Stomach smooth muscle (tissue), 2 donors: Measurements from ENCODE around the gene CHCHD6.

Source experiments
- H3K27ac ChIP-seq: one replicate; pipeline ENCODE4 v1.7.0; 2013; ENCODE audit warnings: mild to moderate bottlenecking, low read length, inconsistent platforms
- H3K27me3 ChIP-seq, 2 donors: one replicate each; pipeline ENCODE4 v1.7.0; 2013; ENCODE audit warnings: low read length in 2 of 2; ENCODE audit not compliant: insufficient read depth in 2 of 2, control insufficient read depth in 1 of 2
- H3K36me3 ChIP-seq, 2 donors: one replicate each; pipeline ENCODE4 v1.7.0; 2013; ENCODE audit warnings: low read length in 2 of 2; ENCODE audit not compliant: control insufficient read depth in 2 of 2, insufficient read depth in 2 of 2
- H3K4me1 ChIP-seq: one replicate; pipeline ENCODE4 v1.7.0; 2013; ENCODE audit warnings: low read length; ENCODE audit not compliant: control insufficient read depth, insufficient read depth
- H3K4me3 ChIP-seq, 2 donors: one replicate each; pipeline ENCODE4 v1.7.0; 2013; ENCODE audit warnings: low read length in 2 of 2
- H3K9ac ChIP-seq, 2 donors: one replicate each; pipeline ENCODE4 v1.7.0; 2013; ENCODE audit warnings: low read length in 2 of 2, mild to moderate bottlenecking in 1 of 2
- H3K9me3 ChIP-seq, 2 donors: one replicate each; pipeline ENCODE4 v1.7.0; 2013; ENCODE audit warnings: low read length in 2 of 2; ENCODE audit not compliant: control insufficient read depth in 2 of 2
- donor health status: healthy.
- donor health status: Pancreatic carcinoma.

The CHCHD6 gene

DNA sequence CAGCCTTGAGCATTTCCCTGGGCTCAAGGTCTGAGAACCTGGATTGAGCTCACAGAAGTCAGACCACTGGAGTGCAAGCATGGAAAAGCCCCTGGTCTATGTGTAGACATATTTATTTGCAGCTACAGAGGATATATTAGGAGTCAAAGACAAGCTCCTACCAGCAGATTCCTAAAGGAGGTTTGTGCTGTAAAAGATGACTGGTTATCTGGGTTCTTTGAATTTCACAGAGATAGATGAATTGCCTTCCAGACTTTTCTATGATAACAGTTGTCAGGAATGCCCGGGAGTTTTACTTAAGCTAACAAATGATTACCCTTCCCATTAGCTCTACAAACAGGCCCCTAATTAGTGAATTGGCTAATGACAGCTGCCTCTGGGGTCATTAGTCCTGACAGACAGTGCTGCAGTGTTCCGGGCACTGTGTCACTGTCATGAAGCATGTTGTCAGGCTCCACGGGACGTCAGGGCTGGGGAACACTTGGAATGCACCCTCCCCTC lies 230.0 kb downstream of the CHCHD6 start:
- Histone ChIP-seq H3K9me3 (no peaks in the 10 kb centered on the region), H3K9ac (no peak overlapping the region), H3K27me3 (no peaks in the 10 kb centered on the region), H3K4me1 (peaks cover 12% of the 10 kb centered on the region), H3K27ac (no peak overlapping the region), H3K4me3 (no peak overlapping the region), H3K36me3 (no peaks in the 10 kb centered on the region)

- Histone ChIP-seq H3K9ac (no peak overlapping the region), H3K9me3 (no peaks in the 10 kb centered on the region), H3K27ac (no peak overlapping the region), H3K27me3 (no peaks in the 10 kb centered on the region), H3K4me1 (peaks cover 12% of the 10 kb centered on the region), H3K4me3 (no peak overlapping the region), H3K36me3 (no peaks in the 10 kb centered on the region)
These were observed 231.0 kb downstream of the CHCHD6 start for GRCh38 chr3:126934991-126935390.

DNA sequence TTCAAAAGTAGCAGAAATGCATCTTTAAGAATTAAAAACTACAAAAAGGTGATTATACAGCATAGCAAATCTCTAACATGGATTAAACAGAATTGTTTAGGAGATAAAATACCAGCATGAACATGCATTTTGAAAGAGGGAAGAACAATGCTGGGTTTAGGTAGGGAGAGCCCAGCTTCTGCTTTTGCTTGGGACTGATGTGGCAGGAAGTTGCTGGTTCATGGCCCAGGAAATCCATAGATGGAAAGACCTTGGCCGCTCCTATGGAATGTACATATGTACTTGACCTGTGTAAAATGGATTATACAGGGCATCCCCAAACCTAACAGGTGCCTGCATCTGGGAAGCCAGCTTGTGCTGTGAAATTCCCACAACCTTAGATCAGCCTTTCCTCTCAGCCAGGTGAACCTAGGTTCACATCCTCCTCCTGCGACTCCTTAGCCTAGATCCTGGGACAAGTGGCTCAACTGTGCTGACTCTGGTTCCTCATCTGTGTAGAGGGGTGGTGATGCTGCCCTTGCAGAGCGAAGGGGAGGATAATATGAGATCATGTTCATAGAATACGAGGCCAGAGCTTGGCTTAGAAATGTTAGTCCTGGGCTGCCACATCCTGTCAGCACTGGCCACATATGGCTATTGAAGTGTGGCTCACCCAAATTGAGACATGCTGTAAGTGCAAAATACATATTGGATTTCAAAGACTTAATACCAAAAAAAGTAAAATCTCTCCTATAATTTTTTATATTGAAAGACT lies 231.9 kb downstream of the CHCHD6 start:
- H3K27ac ChIP-seq = no peak overlapping the region
- H3K27me3 ChIP-seq = no peaks in the 10 kb centered on the region
- peaks cover 12% of the 10 kb centered on the region for H3K4me1 ChIP-seq

GRCh38 chr3:126936853-126937425 lies 232.9 kb downstream of the CHCHD6 start:
- H3K27me3 ChIP-seq = no peaks in the 10 kb centered on the region
- no peak overlapping the region for H3K9ac ChIP-seq
- no peak overlapping the region for H3K27ac ChIP-seq
- H3K9me3 ChIP-seq = no peaks in the 10 kb centered on the region
- H3K36me3 ChIP-seq = no peaks in the 10 kb centered on the region
- H3K4me3 ChIP-seq = no peak overlapping the region
- H3K4me1 ChIP-seq = peaks cover 9% of the 10 kb centered on the region

More for the DNA sequence above, 231.9 kb downstream of the CHCHD6 start:
- H3K4me3 ChIP-seq = no peak overlapping the region
- no peaks in the 10 kb centered on the region for H3K9me3 ChIP-seq
- H3K9ac ChIP-seq = no peak overlapping the region
- no peaks in the 10 kb centered on the region for H3K36me3 ChIP-seq

GRCh38 chr3:126937533-126937932 lies 233.5 kb downstream of the CHCHD6 start:
- no peak overlapping the region for H3K9ac ChIP-seq
- no peak overlapping the region for H3K27ac ChIP-seq
- no peak overlapping the region for H3K4me3 ChIP-seq
- H3K4me1 ChIP-seq = peaks cover 3% of the 10 kb centered on the region
- no peaks in the 10 kb centered on the region for H3K9me3 ChIP-seq
- H3K36me3 ChIP-seq = no peaks in the 10 kb centered on the region
- H3K27me3 ChIP-seq = no peaks in the 10 kb centered on the region

- Histone ChIP-seq H3K4me3 (no peak overlapping the region), H3K27me3 (no peaks in the 10 kb centered on the region), H3K9me3 (no peaks in the 10 kb centered on the region), H3K9ac (peak overlapping the region in 1 of 2 donors; percentile 29), H3K36me3 (no peaks in the 10 kb centered on the region), H3K27ac (no peak overlapping the region), H3K4me1 (peaks cover 2% of the 10 kb centered on the region)
These were observed 233.9 kb downstream of the CHCHD6 start for GRCh38 chr3:126937973-126938372.

DNA sequence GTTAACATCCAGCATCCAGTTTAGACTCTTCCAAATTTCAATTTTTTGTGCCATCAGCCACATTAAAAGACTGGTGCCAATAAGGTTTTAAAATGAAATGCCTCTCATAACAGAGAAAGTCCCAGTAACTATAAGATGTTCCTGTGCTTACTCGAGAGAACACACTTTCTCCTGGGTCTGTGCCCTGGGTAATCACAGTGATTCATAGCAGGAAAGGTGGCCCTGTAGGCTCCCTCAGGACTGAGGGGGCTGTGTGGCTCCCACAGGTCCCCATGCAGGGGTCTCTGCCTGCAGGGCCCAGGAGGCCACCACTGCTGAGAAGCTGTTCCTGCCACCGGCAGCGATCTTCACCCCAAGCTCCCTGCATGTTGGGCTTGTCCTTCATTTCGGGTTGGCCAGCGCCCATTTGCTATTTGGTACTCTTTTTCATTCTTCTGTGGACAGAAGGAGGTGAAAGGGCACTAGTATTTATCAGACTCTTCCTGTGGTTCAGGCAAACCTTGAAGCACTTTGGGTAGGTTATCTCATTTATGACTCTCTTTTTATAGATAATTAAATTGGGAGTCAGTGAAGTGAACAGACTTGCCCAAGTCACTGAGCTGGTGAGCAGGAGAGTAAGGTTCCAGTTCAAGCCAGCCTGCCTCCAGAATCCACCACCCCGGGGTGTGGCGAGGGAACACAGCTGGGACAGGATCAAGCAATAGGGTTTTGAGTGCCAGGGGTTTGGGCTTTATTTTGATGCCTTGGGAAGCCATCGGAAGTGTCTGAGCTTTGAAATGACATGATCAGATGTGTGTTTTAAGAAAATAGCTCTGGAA lies 234.7 kb downstream of the CHCHD6 start:
- H3K36me3 ChIP-seq = no peaks in the 10 kb centered on the region
- no peak overlapping the region for H3K9ac ChIP-seq
- no peak overlapping the region for H3K27ac ChIP-seq
- H3K9me3 ChIP-seq = no peaks in the 10 kb centered on the region
- H3K4me3 ChIP-seq = no peak overlapping the region
- peaks cover 2% of the 10 kb centered on the region for H3K4me1 ChIP-seq
- H3K27me3 ChIP-seq = no peaks in the 10 kb centered on the region

DNA sequence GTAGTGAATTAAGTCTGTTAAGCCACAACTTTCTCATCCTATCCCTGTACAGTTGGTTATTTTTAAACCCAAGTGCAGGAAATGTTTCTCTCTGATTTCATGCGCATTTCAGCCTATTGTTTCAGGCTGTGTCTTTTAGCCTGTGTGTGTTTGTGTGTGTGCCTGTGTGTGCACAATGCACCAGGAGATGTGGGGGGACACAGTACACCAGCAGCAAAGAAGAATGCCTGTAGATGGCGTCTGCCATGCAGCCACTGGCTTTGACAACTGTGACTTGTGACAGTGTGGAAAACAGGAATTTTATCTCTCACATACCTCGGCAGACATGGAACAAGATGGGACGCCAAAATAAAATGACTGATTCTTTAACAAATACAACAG lies 235.3 kb downstream of the CHCHD6 start:
- Histone ChIP-seq H3K4me1 (peaks cover 2% of the 10 kb centered on the region), H3K4me3 (no peak overlapping the region), H3K27me3 (no peaks in the 10 kb centered on the region), H3K9ac (no peak overlapping the region), H3K27ac (no peak overlapping the region), H3K36me3 (no peaks in the 10 kb centered on the region), H3K9me3 (no peaks in the 10 kb centered on the region)

DNA sequence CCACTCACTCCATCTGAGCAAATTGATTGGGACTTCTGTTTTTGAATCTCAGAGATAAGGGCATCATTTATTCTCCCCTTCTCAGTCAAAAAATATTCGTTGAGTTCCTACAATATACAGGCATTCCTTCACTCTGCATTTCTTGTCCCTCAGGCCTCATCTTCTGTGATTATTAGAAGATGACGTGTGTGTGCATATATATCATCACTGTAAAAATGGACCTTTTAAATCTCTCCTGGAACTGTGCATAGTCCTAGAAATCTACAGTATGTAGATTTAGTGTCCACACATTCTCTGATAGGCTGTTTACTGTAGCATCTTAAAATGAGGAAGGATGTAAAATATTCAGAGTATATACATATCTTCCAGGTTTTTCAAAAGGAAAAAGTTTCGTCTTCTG lies 235.7 kb downstream of the CHCHD6 start:
- no peaks in the 10 kb centered on the region for H3K36me3 ChIP-seq
- H3K9me3 ChIP-seq = no peaks in the 10 kb centered on the region
- H3K4me1 ChIP-seq = peaks cover 2% of the 10 kb centered on the region
- no peak overlapping the region for H3K9ac ChIP-seq
- H3K4me3 ChIP-seq = no peak overlapping the region
- H3K27me3 ChIP-seq = no peaks in the 10 kb centered on the region
- H3K27ac ChIP-seq = no peak overlapping the region

DNA sequence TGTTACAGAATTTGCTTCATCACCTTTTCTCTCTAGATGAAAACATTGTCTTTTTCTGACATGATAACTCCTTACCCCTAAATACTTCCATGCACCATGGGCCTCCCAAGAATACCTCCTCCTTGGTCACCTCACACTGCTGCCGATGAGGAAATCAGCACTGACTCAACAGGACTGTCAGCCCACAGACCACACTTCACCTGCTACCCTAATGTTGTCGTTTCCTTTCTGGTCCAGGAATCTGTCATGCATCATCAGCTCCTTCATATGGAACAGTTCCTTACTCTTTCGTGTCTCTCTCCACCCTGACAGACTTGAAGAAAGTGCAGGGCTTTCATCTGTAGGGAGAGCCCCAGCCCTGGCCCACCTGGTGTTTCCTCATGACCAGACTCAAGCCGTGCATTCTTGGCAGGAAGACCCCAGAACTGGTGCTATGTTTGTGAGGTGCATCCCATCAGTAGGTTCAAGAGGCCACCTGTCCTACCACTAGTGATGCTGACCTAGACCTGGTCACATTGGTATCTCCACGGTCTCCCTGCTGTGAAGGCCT lies 237.8 kb downstream of the CHCHD6 start:
- H3K27ac ChIP-seq = no peak overlapping the region
- no peak overlapping the region for H3K9ac ChIP-seq
- no peak overlapping the region for H3K4me3 ChIP-seq
- H3K27me3 ChIP-seq = no peaks in the 10 kb centered on the region
- peaks cover 2% of the 10 kb centered on the region for H3K4me1 ChIP-seq
- H3K36me3 ChIP-seq = no peaks in the 10 kb centered on the region
- H3K9me3 ChIP-seq = no peaks in the 10 kb centered on the region
